GM21723 (cell line): ENCODE measurements around the gene IFT22.
A peak's percentile ranks its signal among the peaks of the same experiment; 100 is the strongest.
"Not testable (repeated sequence)": the region's sequence is repeated elsewhere in the genome, so short reads cannot be mapped to it uniquely, and the experiment has no call there.

Experiments used
- ATAC-seq: cut with Tn5 transposase; IDR thresholded peaks from one replicate; pipeline ENCODE4 v1.9.1; 2021; ENCODE audit warnings: mild to moderate bottlenecking, moderate library complexity; ENCODE audit not compliant: unreplicated experiment

The IFT22 gene

DNA sequence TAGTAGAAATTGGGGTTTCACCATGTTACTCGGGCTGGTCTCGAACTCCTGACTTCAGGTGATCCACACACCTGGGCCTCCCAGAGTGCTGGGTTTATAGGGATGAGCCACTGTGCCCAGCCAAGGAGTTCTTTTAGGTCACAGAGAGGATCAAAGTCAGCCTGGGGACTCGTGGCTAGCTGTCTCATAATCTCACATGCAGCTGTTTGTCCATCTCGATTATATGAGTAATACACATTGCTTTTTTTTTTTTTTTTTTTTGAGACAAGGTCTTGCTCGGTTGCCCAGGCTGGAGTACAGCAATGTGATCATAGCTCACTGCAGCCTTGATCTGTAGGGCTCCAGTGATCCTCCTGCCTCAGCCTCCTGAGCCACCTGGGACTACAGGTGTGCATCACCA lies 2.2 kb downstream of the IFT22 start:
- ATAC-seq = no peak

DNA sequence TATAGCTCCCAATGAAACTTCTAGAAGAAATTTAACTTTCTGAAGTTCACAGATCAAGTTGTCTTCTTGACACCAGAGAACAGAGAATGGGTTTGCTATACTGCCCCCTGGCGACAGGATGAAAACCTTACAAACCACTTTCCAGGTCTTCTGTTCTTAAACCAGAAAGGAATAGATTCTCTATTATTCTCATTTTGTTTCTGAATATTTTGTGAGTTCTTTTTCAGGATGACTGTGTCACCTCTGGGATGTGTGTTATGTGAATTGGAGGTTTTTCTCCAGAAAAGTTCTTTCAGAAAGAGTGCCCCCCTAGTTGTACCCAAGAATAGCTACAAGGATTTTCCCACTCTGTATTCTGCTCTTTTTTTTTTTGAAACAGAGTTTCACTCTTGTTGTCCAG lies 6.3 kb downstream of the IFT22 start:
- ATAC-seq = no peak

DNA sequence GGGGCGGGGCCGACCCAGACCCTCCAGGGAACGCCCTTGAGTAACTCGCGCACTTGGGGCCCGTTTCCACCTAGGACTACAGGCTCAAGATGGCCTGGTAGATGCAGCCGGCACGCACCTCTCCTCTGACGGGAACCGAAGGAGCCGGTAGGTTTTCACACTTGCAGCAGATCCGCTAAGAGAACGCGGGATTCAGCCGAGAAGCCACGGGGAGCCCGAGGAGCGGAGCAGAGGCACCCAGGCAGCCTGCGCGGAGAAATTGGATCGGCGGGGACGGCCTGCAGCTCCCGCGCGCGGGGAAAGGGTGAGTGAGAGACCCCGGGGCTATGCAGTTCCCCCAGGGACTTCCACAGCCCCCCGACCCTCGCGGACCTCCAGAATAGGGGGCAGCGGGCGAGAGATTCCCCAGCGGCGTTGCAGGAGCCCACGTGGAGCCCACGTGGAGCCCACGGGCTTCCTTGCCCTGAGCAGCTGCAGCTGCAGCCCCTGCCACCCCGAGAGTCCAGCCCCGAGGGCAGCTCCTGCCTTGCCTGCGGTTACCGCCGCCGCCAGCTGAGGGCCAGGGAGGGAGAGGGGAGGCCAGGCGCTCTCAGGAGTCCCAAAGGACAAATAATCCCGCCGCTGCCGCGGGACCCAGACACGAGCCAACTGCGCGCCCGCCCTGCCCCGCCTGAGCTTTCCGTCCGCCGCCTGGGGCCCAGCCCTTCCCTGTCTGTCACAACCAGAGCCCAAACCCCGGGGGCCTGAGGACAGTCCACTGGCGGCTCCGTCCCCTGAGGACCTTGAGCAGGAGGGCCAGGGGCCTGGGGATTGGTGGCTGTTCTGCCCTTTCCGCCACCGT lies 13.1 kb downstream of the IFT22 start:
- no peak for ATAC-seq

DNA sequence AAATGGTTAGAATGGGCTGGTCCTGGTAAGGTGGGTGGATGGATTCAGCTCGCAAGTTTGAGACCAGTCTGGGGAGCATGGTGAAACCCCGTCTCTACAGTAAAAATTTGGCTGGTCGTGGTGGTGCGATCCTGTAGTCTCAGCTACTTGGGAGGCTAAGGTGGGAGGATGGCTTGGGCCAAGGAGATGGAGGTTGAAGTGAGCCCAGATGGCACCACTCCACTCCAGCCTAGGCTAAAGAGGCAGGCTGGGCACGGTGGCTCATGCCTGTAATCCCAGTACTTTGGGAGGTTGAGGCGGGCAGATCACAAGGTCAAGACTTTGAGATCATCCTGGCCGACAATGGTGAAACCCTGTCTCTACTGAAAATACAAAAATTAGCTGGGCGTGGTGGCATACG lies 15.3 kb downstream of the IFT22 start:
- ATAC-seq = no peak

DNA sequence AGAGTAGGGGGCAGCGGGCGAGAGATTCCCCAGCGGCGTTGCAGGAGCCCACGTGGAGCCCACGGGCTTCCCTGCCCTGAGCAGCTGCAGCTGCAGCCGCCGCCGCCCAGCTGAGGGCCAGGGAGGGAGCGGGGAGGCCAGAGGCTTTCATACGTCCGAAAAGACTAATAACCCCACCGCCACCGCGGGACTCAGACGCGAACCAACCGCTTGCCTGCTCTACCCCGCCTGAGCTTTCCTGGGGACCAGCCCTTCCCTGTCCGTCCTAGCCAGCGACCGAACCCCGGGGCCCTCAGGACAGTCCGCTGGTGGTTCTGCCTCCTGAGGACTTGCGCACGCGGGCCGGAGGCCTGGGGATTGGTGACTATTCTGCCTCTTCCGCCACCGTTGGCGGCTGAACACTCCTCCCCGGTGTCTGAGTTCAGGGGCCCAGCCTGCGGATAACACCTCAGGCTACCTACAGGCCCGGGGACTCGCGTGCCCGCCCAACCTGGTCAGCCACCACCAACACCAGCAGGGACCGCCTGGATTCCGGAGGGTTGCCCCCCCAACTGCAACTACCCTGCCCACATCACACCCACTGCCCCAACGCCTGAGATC lies 18.4 kb downstream of the IFT22 start:
- ATAC-seq = no peak

DNA sequence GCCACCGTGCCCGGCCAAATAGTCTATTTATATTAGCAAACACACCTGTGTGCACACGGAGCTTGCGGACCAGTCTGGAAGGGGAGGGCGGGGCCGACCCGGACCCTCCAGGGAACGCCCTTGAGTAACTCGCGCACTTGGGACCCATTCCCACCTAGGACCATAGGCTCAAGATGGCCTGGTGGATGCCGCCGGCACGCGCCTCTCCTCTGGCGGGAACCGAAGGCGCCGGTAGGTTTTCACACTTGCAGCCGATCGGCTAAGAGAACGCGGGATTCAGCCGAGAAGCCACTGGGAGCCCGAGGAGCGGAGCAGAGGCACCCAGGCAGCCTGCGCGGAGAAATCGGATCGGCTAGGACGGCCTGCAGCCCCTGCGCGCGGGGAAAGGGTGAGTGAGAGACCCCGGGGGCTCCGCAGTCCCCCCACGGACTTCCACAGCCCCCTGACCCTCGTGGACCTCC lies 18.9 kb downstream of the IFT22 start:
- ATAC-seq = no peak

DNA sequence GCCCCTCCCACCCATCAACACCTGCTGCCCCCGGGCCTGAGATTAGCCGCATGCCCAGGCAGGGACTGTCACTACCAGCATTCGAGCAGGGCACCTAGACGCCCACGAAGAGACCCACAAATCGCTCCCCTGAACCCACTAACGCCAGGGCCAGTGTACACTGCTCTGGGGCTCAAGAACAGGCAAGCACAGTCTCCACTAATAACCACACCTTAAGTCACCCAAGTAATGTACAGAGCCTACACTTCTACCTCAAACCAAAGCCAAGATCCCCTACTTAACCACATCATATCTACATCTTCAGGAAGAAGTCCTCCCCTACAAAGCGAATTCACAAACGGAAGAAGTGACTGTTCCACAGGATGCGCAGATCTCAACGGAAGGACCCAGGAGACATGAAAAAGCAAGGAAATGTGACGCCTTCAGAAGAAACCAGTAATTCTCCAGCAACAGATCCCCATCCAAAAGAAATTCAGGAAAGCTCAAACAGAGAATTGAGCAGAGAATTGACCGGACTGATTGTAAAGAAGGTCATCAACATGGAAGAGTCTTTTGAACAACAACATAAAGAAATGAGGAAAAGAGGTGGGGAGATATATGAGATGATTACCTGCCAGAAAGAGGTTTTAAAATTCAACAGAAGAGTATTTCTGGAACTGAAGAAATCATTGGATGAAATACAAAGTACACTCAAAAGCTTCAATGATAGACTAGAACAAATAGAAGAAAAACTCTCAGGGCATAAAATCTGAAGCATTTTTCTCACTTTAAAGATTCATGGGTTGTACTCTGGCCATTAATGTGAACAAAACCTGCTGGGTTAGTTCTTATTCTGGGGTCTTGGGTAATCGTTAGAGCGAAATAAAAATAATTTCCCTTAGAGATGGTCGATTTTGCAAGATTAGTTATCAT lies 20.9 kb downstream of the IFT22 start:
- ATAC-seq = no peak

DNA sequence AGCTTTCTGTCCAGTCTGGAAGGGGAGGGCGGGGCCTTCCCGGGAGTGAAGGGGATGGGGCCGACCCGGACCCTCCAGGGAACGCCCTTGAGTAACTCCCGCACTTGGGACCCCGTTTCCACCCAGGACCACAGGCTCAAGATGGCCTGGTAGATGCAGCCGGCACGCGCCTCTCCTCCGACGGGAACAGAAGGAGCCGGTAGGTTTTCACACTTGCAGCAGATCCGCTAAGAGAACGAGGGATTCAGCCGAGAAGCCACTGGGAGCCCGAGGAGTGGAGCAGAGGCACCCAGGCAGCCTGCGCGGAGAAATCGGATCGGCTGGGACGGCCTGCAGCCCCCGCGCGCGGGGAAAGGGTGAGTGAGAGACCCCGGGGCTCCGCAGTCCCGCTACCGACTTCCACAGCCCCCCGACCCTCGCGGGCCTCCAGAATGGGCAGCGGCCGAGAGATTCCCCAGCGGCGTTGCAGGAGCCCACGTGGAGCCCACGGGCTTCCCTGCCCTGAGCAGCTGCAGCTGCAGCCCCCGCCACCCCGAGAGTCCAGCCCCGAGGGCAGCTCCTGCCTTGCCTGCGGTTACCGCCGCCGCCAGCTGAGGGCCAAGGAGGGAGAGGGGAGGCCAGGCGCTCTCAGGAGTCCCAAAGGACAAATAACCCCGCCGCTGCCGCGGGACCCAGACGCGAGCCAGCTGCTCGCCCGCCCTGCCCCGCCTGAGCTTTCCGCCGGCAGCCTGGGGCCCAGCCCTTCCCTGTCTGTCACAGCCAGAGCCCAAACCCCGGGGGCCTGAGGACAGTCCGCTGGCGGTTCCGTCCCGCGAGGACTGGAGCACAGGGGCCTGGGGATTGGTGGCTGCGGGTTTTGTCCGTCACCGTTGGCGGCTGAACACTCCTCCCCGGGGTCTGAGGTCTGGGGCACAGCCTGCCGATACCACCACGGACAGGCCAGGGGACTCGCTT lies 21.8 kb downstream of the IFT22 start:
- no peak for ATAC-seq

DNA sequence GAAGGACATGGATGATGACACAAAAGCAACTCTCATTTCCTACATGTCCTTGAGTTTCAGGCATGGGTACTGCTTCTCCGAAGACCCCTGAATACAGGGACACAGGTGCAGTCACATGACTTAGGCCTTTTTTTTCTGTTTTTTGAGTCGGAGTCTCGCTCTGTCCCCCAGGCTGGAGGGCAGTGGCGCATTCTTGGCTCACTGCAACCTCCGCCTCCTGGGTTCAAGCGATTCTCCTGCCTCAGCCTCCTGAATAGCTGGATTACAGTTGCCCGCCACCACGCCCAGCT lies 26.8 kb downstream of the IFT22 start:
- no peak for ATAC-seq

DNA sequence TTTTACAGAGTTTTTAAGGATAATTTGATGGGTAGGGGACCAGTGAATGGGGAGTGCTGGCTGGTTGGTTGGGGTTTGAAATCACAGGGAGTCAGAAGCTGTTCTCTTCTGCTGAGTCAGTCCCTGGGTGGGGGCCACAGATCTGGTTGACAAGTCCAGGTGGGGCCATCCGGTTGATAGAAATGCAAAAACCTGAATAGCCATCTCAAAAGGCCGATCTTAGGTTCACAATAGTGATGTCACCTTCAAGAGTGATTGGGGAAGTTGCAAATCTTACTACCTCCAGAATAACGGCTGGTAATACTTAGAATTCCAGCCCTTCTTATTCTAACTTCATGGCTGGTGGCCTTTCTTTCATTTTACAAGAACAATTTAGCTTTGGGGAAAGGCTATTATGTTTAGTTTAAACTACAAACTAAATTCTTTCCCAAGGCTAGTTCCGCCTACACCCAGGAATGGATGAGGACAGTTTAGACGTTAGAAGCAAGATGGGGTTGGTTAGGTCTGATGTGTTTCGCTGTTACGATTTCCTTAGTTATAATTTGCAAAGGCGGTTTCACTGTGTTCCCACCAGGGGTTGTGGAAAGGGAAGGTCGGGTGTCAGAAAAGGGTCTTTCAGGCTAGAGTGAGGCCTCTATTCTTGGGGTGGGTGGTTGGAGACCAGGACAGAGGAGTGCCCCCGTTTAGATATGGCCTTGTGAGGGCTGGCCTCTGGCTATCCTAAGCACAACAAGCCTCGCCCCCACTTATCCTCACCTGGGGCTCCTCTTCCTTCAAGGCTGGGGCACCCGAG lies 27.4 kb downstream of the IFT22 start:
- no peak for ATAC-seq

DNA sequence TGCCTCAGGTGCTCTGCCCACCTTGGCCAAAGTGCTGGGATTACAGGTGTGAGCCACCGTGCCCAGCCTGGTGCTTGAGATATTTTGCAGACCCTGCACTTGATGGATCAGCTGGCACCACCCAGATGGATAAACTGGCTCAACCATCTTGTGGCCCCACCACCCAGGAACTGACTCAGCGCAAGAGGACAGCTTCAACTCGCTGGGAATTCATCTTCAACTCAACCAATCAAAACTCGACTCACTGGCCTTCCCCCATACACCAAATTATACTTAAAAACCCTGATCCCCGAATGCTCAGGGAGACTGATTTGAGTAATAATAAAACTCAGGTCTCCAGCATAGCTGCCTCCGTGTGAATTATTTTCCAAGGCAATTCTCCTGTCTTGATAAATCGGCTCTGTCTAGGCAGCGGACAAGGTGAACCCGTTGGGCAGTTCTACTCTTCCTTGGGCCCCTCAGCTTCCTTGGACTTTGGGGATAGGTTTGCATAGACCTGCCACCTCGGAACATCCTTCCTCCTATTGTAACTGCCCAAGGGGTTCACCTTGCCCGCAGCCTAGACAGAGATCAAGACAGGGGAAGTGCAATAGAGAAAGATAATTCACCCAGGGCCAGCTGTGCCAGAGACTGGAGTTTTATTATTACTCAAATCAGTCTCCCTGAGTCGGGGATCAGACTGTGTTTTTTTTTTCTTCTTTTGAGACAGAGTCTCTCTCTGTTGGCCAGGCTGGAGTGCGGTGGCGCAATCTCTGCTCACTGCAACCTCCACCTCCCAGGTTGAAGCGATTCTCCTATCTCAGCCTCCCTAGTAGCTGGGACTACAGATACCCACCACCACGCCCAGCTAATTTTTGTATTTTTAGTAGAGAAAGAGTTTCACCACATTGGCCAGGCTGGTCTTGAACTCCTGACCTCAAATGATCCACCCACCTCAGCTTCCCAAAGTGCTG lies 28.3 kb downstream of the IFT22 start:
- not testable (repeated sequence) for ATAC-seq

DNA sequence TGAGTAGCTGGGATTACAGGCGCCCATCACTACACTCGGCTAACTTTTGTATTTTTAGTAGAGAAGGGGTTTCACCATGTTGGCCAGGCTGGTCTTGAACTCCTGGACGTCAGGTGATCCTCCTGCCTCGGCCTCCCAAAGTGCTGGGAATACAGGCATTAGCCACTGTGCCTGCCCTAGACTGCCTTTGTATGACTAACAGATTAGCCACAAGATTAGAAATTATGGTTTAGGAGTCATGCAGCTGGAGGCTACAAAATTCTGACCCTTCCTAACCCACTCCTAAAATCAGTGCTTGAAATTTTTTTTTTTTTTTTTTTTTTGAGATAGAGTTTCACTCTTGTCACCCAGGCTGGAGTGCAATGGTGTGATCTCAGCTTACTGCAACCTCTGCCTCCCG lies 29.0 kb downstream of the IFT22 start:
- not testable (repeated sequence) for ATAC-seq

DNA sequence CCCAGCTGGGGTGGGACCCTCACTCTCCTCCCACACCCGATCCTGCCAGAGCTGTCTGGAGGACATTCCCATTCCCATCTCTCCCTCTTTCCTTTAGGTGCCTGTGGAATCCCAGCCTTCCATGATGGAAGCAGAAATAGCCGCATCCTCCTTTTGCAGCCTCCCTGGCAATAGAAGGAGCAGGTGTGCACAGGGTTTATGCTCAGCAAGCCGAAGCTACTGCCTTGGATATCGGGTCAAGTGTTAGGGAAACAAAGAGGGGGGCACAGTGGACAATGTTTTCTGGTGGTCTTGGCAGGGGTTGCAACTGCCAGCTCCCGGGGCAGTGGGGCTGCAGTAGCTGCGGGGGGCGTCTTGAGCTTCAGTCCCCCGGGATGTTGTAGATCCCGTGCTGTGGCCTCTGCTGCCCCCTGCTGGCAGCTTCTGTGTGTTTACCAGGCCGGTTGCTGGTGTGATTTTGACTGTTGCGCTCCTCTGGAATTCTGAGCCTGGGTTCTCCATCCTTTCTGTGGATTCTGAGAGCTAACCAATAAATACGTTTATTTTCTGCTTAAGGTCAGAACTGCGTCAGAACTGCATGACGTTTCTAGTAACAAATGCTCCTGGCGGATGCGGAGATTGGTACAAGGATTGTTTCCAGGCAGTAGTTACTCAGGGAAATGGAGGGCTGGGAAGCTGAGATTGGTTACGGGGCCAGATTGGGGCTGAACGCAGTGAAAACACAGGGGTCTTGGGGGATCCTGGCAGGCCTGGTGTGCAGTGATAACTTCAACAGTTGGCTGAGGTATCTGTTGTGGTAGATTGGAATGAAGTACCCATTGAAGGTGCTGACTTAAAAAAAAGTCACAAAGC lies 31.2 kb downstream of the IFT22 start:
- peak; percentile 67 for ATAC-seq

DNA sequence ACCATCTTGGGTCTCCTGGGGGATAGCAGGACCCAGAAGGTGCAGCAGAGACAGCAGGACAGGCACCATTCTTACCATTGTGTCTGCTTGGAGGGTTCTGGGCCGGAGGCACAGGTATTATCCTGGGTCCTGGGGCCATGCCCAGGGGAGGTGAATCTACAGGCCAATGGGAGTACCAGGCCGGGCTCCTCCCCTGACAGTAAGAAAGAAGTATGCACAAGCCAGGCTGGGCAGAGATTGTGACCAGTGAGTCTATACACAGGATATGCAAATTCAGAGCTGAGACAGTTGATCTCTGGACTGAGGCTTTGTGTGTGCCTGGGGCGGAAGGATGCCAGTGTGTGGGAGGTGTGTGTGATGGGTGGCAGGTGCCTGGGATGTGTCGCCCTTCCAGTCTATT lies 31.9 kb downstream of the IFT22 start:
- peak; percentile 81 for ATAC-seq

DNA sequence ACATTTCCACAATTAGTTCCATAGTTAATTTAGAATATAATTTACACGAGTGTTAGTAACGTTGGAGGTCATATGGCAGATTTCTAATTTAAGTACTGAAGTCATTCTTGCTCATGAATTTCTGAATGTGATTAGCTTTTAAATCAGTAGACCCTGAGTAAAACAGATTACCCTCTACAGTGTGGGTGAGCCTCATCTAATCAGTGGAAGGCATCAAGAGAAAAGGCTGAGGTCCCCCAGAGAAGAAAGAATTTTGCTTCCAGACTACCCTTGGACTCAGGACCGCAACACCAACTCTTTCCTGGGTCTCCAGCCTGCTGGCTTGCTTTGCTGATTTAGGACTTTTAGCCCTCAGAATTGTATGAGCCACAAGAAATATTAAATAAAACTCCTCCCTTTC lies 33.2 kb downstream of the IFT22 start:
- ATAC-seq = no peak

DNA sequence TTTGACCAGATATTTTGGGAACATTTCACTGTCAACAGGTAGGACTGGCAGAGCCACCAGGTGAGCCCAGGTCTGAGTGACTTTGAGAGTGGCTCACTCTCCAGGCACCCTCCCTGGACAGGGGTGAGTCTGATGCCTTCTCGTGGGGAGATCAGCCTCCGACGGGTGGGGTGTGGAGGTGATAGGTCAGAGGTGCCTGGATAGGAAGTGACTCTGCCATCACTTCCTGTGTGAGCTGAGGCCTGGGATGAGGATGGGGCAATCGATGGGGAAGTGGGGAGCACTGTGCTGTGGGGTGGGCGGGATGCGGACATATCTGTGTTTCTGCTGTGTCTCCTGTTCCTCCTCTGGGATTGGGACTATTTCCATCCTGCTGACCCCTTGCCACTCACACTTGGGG lies 34.6 kb downstream of the IFT22 start:
- ATAC-seq = no peak

DNA sequence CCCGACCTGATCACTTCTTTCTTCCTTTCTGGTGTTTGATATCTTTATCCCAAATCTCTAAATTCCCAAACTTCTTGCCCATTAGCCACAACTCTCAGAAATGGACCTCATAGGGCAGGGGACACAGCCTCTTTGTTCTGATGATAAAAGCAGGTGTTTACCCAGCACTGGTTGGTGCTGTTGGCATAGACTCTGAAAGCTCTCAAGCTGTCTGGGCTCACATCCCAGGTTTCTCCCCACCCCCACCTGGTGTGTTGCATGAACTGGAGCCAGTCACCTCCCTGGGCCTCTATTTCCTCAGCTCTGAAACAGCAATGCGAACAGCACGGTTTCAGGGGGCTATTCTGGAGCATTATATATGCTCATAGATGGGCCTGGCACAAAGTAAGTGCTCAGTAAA lies 35.7 kb downstream of the IFT22 start:
- ATAC-seq = not testable (repeated sequence)

DNA sequence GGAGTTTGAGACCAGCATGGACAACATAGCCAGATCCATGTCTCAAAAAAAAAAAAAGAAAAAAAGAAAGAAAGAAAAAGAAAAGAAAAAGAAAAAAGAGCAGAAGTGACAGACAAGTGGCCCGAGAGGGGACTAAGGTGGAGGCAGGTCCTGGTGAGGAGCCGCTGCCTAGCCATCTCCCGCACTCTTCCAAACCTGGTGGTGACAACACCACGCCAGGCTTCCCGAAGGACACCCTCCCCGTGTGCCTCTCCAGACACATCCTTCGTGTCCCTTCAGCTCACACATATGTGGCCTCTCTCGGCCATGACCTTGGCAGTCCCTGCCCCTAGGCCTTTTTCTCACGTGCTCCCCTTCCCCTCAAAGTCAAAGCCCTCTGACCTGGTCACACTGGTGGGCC lies 36.4 kb downstream of the IFT22 start:
- ATAC-seq = no peak
